Measurements from ENCODE around the gene TMEM63C. TPM values are rescaled to one million over a fixed set of nuclear protein-coding genes. Genes with fewer than 3 reads are reported as not detected.
A peak's percentile ranks its signal among the peaks of the same experiment; 100 is the strongest.
"Not testable (repeated sequence)": the region's sequence is repeated elsewhere in the genome, so short reads cannot be mapped to it uniquely, and the experiment has no call there.

The TMEM63C gene
- total RNA-seq, 2 donors from 2014 or later, result under 0.01 TPM; not detected in 1

GRCh38 chr14:77158175-77158881 lies 23.3 kb upstream of the TMEM63C start:
- ATAC-seq (ENCODE audit: insufficient number of reproducible peaks, low FRiP score, low read depth), result peak; percentile 68
- Histone ChIP-seq H3K27ac (no peak overlapping the region), H3K4me3 (peak overlapping the region; percentile 36), H3K9me3 (no peaks in the 10 kb centered on the region), H3K4me1 (ENCODE audit: control insufficient read depth in 1 of 2, low read depth in 2 of 2) (peaks cover 6 to 28% of the 10 kb centered on the region in 2 donors), H3K36me3 (no peaks in the 10 kb centered on the region), H3K27me3 (replicated peaks; ENCODE audit: insufficient read depth) (no peaks in the 10 kb centered on the region)
- no peak for DNase-seq (ENCODE audit: low spot score)
- no peak for TF ChIP-seq CTCF (IDR thresholded peaks at IDR 0.05)

GRCh38 chr14:77158882-77159255 lies 22.7 kb upstream of the TMEM63C start:
- peak overlapping the region; percentile 36 for H3K4me3 ChIP-seq
- no peak for ATAC-seq (ENCODE audit: insufficient number of reproducible peaks, low FRiP score, low read depth)
- H3K4me1 ChIP-seq (ENCODE audit: control insufficient read depth in 1 of 2, low read depth in 2 of 2), result peaks cover 6 to 28% of the 10 kb centered on the region in 2 donors
- no peak overlapping the region for H3K27ac ChIP-seq
- H3K27me3 ChIP-seq (replicated peaks; ENCODE audit: insufficient read depth), result no peaks in the 10 kb centered on the region
- H3K36me3 ChIP-seq, result no peaks in the 10 kb centered on the region
- no peaks in the 10 kb centered on the region for H3K9me3 ChIP-seq
- no peak for DNase-seq (ENCODE audit: low spot score)
- no peak for TF ChIP-seq CTCF (IDR thresholded peaks at IDR 0.05)

GRCh38 chr14:77161011-77161410 lies 20.6 kb upstream of the TMEM63C start:
- no peak overlapping the region for H3K27ac ChIP-seq
- ATAC-seq (ENCODE audit: insufficient number of reproducible peaks, low FRiP score, low read depth) (no peak), DNase-seq (ENCODE audit: low spot score) (no peak)
- H3K4me3 ChIP-seq, result no peak overlapping the region
- peaks cover 6 to 14% of the 10 kb centered on the region in 2 donors for H3K4me1 ChIP-seq (ENCODE audit: control insufficient read depth in 1 of 2, low read depth in 2 of 2)
- no peaks in the 10 kb centered on the region for H3K36me3 ChIP-seq
- H3K27me3 ChIP-seq (replicated peaks; ENCODE audit: insufficient read depth), result no peaks in the 10 kb centered on the region
- no peak for TF ChIP-seq CTCF (IDR thresholded peaks at IDR 0.05)
- H3K9me3 ChIP-seq, result no peaks in the 10 kb centered on the region

- TF ChIP-seq CTCF (IDR thresholded peaks at IDR 0.05), result no peak
- DNase-seq (ENCODE audit: low spot score), result no peak
- no peak for ATAC-seq (ENCODE audit: insufficient number of reproducible peaks, low FRiP score, low read depth)
- H3K27ac ChIP-seq, result no peak overlapping the region
- H3K4me3 ChIP-seq, result no peak overlapping the region
- H3K36me3 ChIP-seq, result no peaks in the 10 kb centered on the region
- peaks cover 9% of the 10 kb centered on the region for H3K9me3 ChIP-seq
- no peaks in the 10 kb centered on the region for H3K4me1 ChIP-seq (ENCODE audit: control insufficient read depth in 1 of 2, low read depth in 2 of 2)
- H3K27me3 ChIP-seq (replicated peaks; ENCODE audit: insufficient read depth), result no peaks in the 10 kb centered on the region
These were observed 11.6 kb upstream of the TMEM63C start for GRCh38 chr14:77170045-77170444.

- H3K27me3 ChIP-seq (replicated peaks; ENCODE audit: insufficient read depth), result no peaks in the 10 kb centered on the region
- no peak overlapping the region for H3K27ac ChIP-seq
- H3K9me3 ChIP-seq, result peaks cover 9% of the 10 kb centered on the region
- no peak overlapping the region for H3K4me3 ChIP-seq
- no peak for ATAC-seq (ENCODE audit: insufficient number of reproducible peaks, low FRiP score, low read depth)
- no peak for DNase-seq (ENCODE audit: low spot score)
- no peak for TF ChIP-seq CTCF (IDR thresholded peaks at IDR 0.05)
- no peaks in the 10 kb centered on the region for H3K4me1 ChIP-seq (ENCODE audit: control insufficient read depth in 1 of 2, low read depth in 2 of 2)
- no peaks in the 10 kb centered on the region for H3K36me3 ChIP-seq
These were observed 8.7 kb upstream of the TMEM63C start for GRCh38 chr14:77172916-77173315.

- not testable (repeated sequence) for H3K27ac ChIP-seq; H3K4me1 ChIP-seq (ENCODE audit: control insufficient read depth in 1 of 2, low read depth in 2 of 2); H3K27me3 ChIP-seq (replicated peaks; ENCODE audit: insufficient read depth); ATAC-seq (ENCODE audit: insufficient number of reproducible peaks, low FRiP score, low read depth); H3K9me3 ChIP-seq; H3K4me3 ChIP-seq; H3K36me3 ChIP-seq; DNase-seq (ENCODE audit: low spot score)
These were observed 7.5 kb upstream of the TMEM63C start for GRCh38 chr14:77173911-77174617.

Measured in thoracic aorta (tissue), 2 donors.